ENCODE data around the gene CCDC182.

GRCh38 chr17:57783338-57783742, 38.2 kb upstream of the CCDC182 start:
- TF ChIP-seq YY1 (IDR thresholded peaks at IDR 0.05; ENCODE audit: insufficient read depth, insufficient read length) (no peak), ZNF274 (IDR thresholded peaks at IDR 0.05; ENCODE audit: low read depth, low read length) (no peak)

Measured in NT2/D1 (cell line).